Hepatocyte (in vitro differentiated cells): ENCODE results near the gene SDK1.

Experiments
- EZH2 ChIP-seq: fragments of 200-600 bp; sonication (generic); IDR thresholded peaks from 2 replicates; pipeline ENCODE4 v1.6.1; 2016; ENCODE audit warnings: antibody characterized with exemption, mild to moderate bottlenecking, borderline replicate concordance
- EZH2phosphoT487 ChIP-seq: fragments of 200-600 bp; sonication (generic); IDR thresholded peaks from one replicate; pipeline ENCODE4 v1.6.1; 2018; ENCODE audit warnings: antibody characterized with exemption, mild to moderate bottlenecking, low read depth, moderate library complexity; ENCODE audit not compliant: unreplicated experiment, severe bottlenecking
- TF ChIP-seq, protein P1 (sequence below): fragments of 200-600 bp; sonication (generic); IDR thresholded peaks from 2 replicates; pipeline ENCODE4 v1.5.1; 2016; ENCODE audit warnings: antibody characterized with exemption, mild to moderate bottlenecking; ENCODE audit not compliant: poor library complexity

DNA sequence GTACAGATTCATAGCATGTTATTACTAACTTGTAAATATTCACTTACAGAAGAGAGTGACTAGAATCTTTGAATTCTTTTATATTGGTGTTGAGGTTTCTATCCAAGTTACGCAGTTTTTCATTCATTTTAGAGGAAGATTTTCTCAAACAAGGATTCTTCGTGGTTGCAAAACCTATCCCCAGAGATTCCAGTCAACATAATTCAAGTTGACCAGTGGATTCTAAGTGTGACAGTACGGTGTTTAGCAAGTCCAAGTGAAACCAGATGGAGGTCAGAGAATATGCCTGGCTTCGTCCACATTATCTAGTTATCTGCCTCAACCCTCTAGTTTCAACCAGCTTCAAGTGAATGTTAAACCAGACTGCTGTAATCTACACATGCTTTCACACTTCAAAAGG lies 131.9 kb downstream of the SDK1 start:
- TF ChIP-seq, protein P1, sequence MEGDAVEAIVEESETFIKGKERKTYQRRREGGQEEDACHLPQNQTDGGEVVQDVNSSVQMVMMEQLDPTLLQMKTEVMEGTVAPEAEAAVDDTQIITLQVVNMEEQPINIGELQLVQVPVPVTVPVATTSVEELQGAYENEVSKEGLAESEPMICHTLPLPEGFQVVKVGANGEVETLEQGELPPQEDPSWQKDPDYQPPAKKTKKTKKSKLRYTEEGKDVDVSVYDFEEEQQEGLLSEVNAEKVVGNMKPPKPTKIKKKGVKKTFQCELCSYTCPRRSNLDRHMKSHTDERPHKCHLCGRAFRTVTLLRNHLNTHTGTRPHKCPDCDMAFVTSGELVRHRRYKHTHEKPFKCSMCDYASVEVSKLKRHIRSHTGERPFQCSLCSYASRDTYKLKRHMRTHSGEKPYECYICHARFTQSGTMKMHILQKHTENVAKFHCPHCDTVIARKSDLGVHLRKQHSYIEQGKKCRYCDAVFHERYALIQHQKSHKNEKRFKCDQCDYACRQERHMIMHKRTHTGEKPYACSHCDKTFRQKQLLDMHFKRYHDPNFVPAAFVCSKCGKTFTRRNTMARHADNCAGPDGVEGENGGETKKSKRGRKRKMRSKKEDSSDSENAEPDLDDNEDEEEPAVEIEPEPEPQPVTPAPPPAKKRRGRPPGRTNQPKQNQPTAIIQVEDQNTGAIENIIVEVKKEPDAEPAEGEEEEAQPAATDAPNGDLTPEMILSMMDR: no peak
- TF ChIP-seq EZH2 (no peak), EZH2phosphoT487 (no peak)
